Epithelial cell of esophagus (primary cell): ENCODE measurements around the gene SUV39H2.

ENCODE experiments used
- DNase-seq: peaks from one replicate; pipeline ENCODE4 v3.0.0; 2010; ENCODE audit warnings: low read depth
- H3K4me3 ChIP-seq: 2 replicates; pipeline ENCODE4 v1.5.1; 2011; ENCODE audit warnings: mild to moderate bottlenecking, low read length, control low read depth
- CTCF ChIP-seq: IDR thresholded peaks from 2 replicates; pipeline ENCODE4 v1.5.1; 2011; ENCODE audit warnings: low read depth, mild to moderate bottlenecking, low read length, control low read depth, inconsistent platforms; ENCODE audit not compliant: insufficient read depth; ENCODE audit errors: missing control alignments

Gene SUV39H2

GRCh38 chr10:14953424-14954000, 74.8 kb downstream of the SUV39H2 start:
- TF ChIP-seq CTCF, result no peak
- peak overlapping the region; percentile 72 for H3K4me3 ChIP-seq
- peak; percentile 51 for DNase-seq
